Thyroid gland (tissue), 4 donors: ENCODE measurements around the gene MAPKBP1. TPM values are rescaled to one million over a fixed set of nuclear protein-coding genes. Genes with fewer than 3 reads are reported as not detected.

Experiments
- DNase-seq, 2 donors: peaks; one replicate each; pipeline ENCODE4 v3.0.0-alpha.2; 2019
- H3K27ac ChIP-seq, 3 donors: fragments of 200-600 bp; sonication (generic); 1 replicate in 2 of 3; 2 replicates in 1 of 3; pipeline ENCODE4 v1.5.1; 2016 to 2019; ENCODE audit warnings: mild to moderate bottlenecking in 1 of 3, moderate library complexity in 1 of 3
- H3K27me3 ChIP-seq: fragments of 200-600 bp; sonication (generic); one replicate; pipeline ENCODE4 v1.5.1; 2019
- H3K36me3 ChIP-seq, 2 donors: fragments of 200-600 bp; sonication (generic); one replicate each; pipeline ENCODE4 v1.5.1; 2016 to 2019
- H3K4me1 ChIP-seq, 2 donors: fragments of 200-600 bp; sonication (generic); one replicate each; pipeline ENCODE4 v1.5.1; 2017 to 2019
- H3K4me3 ChIP-seq, 3 donors: fragments of 200-600 bp; sonication (generic); replicated peaks in 1 of 3; 1 replicate in 2 of 3; 2 replicates in 1 of 3; pipeline ENCODE4 v1.5.1; 2016; ENCODE audit warnings: mild to moderate bottlenecking in 1 of 3
- H3K9me3 ChIP-seq: fragments of 200-600 bp; sonication (generic); one replicate; pipeline ENCODE4 v1.5.1; 2017
- CTCF ChIP-seq, 6 experiments: fragments of 200-600 bp in 3 of 6; fragments of 450-650 bp in 3 of 6; sonication (generic) in 3 of 6; IDR thresholded peaks; one replicate each; pipeline ENCODE4 v1.5.1; 2016 to 2019; ENCODE audit warnings: antibody characterized with exemption in 6 of 6, mild to moderate bottlenecking in 2 of 6, inconsistent platforms in 1 of 6, moderate library complexity in 1 of 6
- POLR2A ChIP-seq, 2 donors: fragments of 450-650 bp; IDR thresholded peaks; one replicate each; pipeline ENCODE4 v1.6.1; 2017; ENCODE audit warnings: antibody characterized with exemption in 2 of 2, mild to moderate bottlenecking in 2 of 2, moderate library complexity in 1 of 2
- WGBS, 2 donors: methylation state at CpG; one replicate each; pipeline ENCODE4 v1.1.5; 2017; 5-methylcytosine and 5-hydroxymethylcytosine counted together
- intact Hi-C: fragments of 100-400 bp; cut with DNase I; formaldehyde crosslinking; loops from one replicate; pipeline ENCODE4 v1.15.1; 2023
- total RNA-seq, 4 donors: library from RNA; depleted of rRNA; stranded (reverse); fragments of >200 nt; gene quantifications; one replicate each; pipeline ENCODE4 v1.2.3, GENCODE V29; 2016

The MAPKBP1 gene
- total RNA-seq, 4 donors from 2014 or later = 25.4 to 40.5 (median 33.6) TPM

- WGBS, 2 donors = 50 to 54% methylated on average over 8 of the region's 8 CpGs
- H3K27ac ChIP-seq = no peak overlapping the region
- DNase-seq = peak; percentile 63 to 64
These were observed 1.5 kb upstream of the MAPKBP1 start for GRCh38 chr15:41772720-41773331.

DNA sequence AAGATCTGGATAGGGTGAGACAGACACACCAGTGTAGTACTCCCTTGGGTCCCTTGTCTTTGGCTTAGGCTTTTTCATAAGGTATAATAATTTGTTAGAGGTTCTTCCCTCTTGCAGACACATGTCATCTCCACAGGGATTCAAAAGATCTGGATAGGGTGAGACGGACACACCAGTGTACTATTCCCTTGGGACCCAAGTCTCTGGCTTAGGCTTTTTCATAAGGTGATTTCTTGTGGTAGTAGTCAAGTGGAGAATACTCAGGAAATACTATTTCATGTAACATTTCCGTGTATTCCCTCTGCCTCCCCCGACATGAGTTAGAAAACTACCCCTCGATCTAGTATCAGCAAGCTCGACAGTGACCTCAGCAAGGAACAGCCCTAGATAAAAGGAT lies 954 bp upstream of the MAPKBP1 start:
- intact Hi-C loops = loop anchor here (2.0 kb wide), 1 partner anchor 37 kb away; no protein-coding TSS in a partner anchor
- H3K4me3 ChIP-seq = no peak overlapping the region
- WGBS, 2 donors = 47 to 56% methylated on average over 5 of the region's 5 CpGs
- H3K36me3 ChIP-seq = no peaks in the 10 kb centered on the region
- no peaks in the 10 kb centered on the region for H3K27me3 ChIP-seq
- H3K27ac ChIP-seq = peak overlapping the region; percentile 73 to 86 (median 77)
- peaks cover 34 to 43% of the 10 kb centered on the region in 2 donors for H3K4me1 ChIP-seq
- H3K9me3 ChIP-seq = no peaks in the 10 kb centered on the region
- TF ChIP-seq POLR2A (IDR thresholded peaks at IDR 0.05) = no peak
- no peak for TF ChIP-seq CTCF (IDR thresholded peaks at IDR 0.05)
- DNase-seq = no peak

More at GRCh38 chr15:41772720-41773331, 1.5 kb upstream of the MAPKBP1 start:
- no peak for TF ChIP-seq POLR2A (IDR thresholded peaks at IDR 0.05)
- TF ChIP-seq CTCF (IDR thresholded peaks at IDR 0.05) = peak; percentile 49 to 93 (median 80)
- intact Hi-C loops = loop anchor here (2.0 kb wide), 1 partner anchor 38 kb away; no protein-coding TSS in a partner anchor
- Histone ChIP-seq H3K4me3 (no peak overlapping the region), H3K9me3 (no peaks in the 10 kb centered on the region), H3K27me3 (no peaks in the 10 kb centered on the region), H3K36me3 (no peaks in the 10 kb centered on the region), H3K4me1 (peaks cover 32 to 38% of the 10 kb centered on the region in 2 donors)

DNA sequence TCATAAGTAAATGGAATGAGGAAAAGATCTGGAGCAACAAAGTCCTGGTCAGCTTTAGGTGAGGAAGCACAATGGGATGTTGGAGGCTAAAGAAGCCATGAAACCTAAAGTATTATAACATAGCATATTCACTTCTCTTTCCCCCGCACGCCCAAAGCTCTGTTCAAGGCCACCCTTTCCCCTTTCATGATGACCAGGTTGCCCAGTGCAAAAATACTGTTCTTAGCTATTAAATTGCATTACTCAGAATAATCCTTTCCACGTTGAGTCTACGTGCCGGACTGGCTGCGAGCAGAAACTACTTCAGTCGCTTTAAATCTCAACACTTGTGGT lies 589 bp upstream of the MAPKBP1 start:
- Histone ChIP-seq H3K27ac (peak overlapping the region; percentile 73 to 86 (median 77)), H3K4me3 (peak overlapping the region in 1 of 3 donors; percentile 74), H3K9me3 (no peaks in the 10 kb centered on the region), H3K4me1 (peaks cover 34 to 46% of the 10 kb centered on the region in 2 donors), H3K36me3 (no peaks in the 10 kb centered on the region), H3K27me3 (no peaks in the 10 kb centered on the region)
- intact Hi-C loops = loop anchor here (2.0 kb wide), 1 partner anchor 37 kb away; no protein-coding TSS in a partner anchor
- WGBS, 2 donors = 15 to 29% methylated on average over 7 of the region's 7 CpGs
- no peak for DNase-seq
- TF ChIP-seq POLR2A (IDR thresholded peaks at IDR 0.05) = no peak

- Histone ChIP-seq H3K36me3 (no peaks in the 10 kb centered on the region), H3K4me3 (peak overlapping the region; percentile 15 to 80 (median 74)), H3K9me3 (no peaks in the 10 kb centered on the region), H3K27ac (peak overlapping the region; percentile 73 to 86 (median 77)), H3K4me1 (peaks cover 40 to 59% of the 10 kb centered on the region in 2 donors), H3K27me3 (no peaks in the 10 kb centered on the region)
- WGBS, 2 donors = 7% methylated on average over 19 of the region's 19 CpGs
- TF ChIP-seq CTCF (IDR thresholded peaks at IDR 0.05) (no peak), POLR2A (IDR thresholded peaks at IDR 0.05) (no peak)
- intact Hi-C loops = no loop called here
- no peak for DNase-seq
These were observed 666 bp downstream of the MAPKBP1 start for GRCh38 chr15:41774882-41775417.

GRCh38 chr15:41775651-41776050 lies 1.4 kb downstream of the MAPKBP1 start:
- Histone ChIP-seq H3K36me3 (no peaks in the 10 kb centered on the region), H3K9me3 (no peaks in the 10 kb centered on the region), H3K27me3 (no peaks in the 10 kb centered on the region), H3K4me3 (peak overlapping the region in 1 of 3 donors; percentile 8), H3K27ac (peak overlapping the region in 2 of 3 donors; percentile 77 to 86), H3K4me1 (peaks cover 47 to 66% of the 10 kb centered on the region in 2 donors)
- intact Hi-C loops = no loop called here
- 21 to 25% methylated on average over 2 of the region's 2 CpGs for WGBS, 2 donors
- DNase-seq = no peak
- TF ChIP-seq POLR2A (IDR thresholded peaks at IDR 0.05) = no peak
- TF ChIP-seq CTCF (IDR thresholded peaks at IDR 0.05) = no peak
